Endodermal cell (in vitro differentiated cells): ENCODE measurements around the gene ABCD1. TPM values are rescaled to one million over a fixed set of nuclear protein-coding genes. Genes with fewer than 3 reads are reported as not detected.

Experiments used
- DNase-seq: peaks from one replicate; pipeline ENCODE4 v3.0.0-alpha.2; 2017
- H3K27ac ChIP-seq: 2 replicates; pipeline ENCODE4 v1.5.1; 2013; ENCODE audit warnings: mild to moderate bottlenecking, low read depth, low read length, moderate library complexity
- H3K27me3 ChIP-seq: 2 replicates; pipeline ENCODE4 v1.6.1; 2013; ENCODE audit warnings: mild to moderate bottlenecking, low read length, moderate library complexity; ENCODE audit not compliant: insufficient read depth, control insufficient read depth, poor library complexity, severe bottlenecking
- H3K36me3 ChIP-seq: 2 replicates; pipeline ENCODE4 v1.7.0; 2013; ENCODE audit warnings: mild to moderate bottlenecking, low read length, moderate library complexity; ENCODE audit not compliant: control insufficient read depth, insufficient read depth
- H3K4me1 ChIP-seq: one replicate; pipeline ENCODE4 v1.7.0; 2013; ENCODE audit warnings: low read length; ENCODE audit not compliant: control insufficient read depth, insufficient read depth
- H3K4me3 ChIP-seq: 2 replicates; pipeline ENCODE4 v1.5.1; 2013; ENCODE audit warnings: mild to moderate bottlenecking, low read length, moderate library complexity
- H3K9ac ChIP-seq: 2 replicates; pipeline ENCODE4 v1.6.1; 2013; ENCODE audit warnings: mild to moderate bottlenecking, low read length, moderate library complexity; ENCODE audit not compliant: poor library complexity, severe bottlenecking; ENCODE audit errors: extremely low read depth
- H3K9me3 ChIP-seq: 2 replicates; pipeline ENCODE4 v1.6.1; 2013; ENCODE audit warnings: mild to moderate bottlenecking, low read length, moderate library complexity; ENCODE audit not compliant: control insufficient read depth
- H3K27ac Mint-ChIP-seq: 2 replicates; pipeline ENCODE4 v1.8.0; 2020; ENCODE audit warnings: mixed read lengths
- H3K27me3 Mint-ChIP-seq: 2 replicates; pipeline ENCODE4 v1.8.0; 2021; ENCODE audit warnings: mild to moderate bottlenecking, mixed read lengths; ENCODE audit not compliant: insufficient read depth
- H3K36me3 Mint-ChIP-seq: 2 replicates; pipeline ENCODE4 v1.8.0; 2020; ENCODE audit warnings: low read depth, mixed read lengths
- H3K4me1 Mint-ChIP-seq: 2 replicates; pipeline ENCODE4 v1.8.0; 2020; ENCODE audit warnings: mixed read lengths
- H3K4me3 Mint-ChIP-seq: 2 replicates; pipeline ENCODE4 v1.8.0; 2020; ENCODE audit warnings: mild to moderate bottlenecking, moderate library complexity, mixed read lengths
- H3K9me3 Mint-ChIP-seq: 2 replicates; pipeline ENCODE4 v1.8.0; 2020; ENCODE audit warnings: mild to moderate bottlenecking, mixed read lengths
- WGBS, 2 experiments: methylation state at CpG; one replicate each; pipeline versions ENCODE4 v1.1.5 to v1.1.7; 2013; ENCODE audit warnings: missing lambda C conversion rate in 2 of 2, mixed read lengths in 1 of 2; ENCODE audit not compliant: insufficient coverage in 1 of 2, insufficient read length in 1 of 2; 5-methylcytosine and 5-hydroxymethylcytosine counted together
- total RNA-seq, 2 donors: library from RNA; stranded (reverse); fragmentation: NEBNext Ultra II Directional in 1 of 2; extraction: Animal tissue kit (Norgen Biotek cat#: 25700) in 1 of 2; gene quantifications; 2 replicates in 1 of 2; 3 replicates in 1 of 2; pipeline ENCODE4 v1.2.1, GENCODE V29; 2021
- TF ChIP-seq, protein P1 (sequence below): fragments of 200-600 bp; sonication (generic); conservative IDR thresholded peaks from 2 replicates; pipeline ENCODE4 v1.5.0; 2021; ENCODE audit warnings: antibody characterized with exemption, mild to moderate bottlenecking

Gene ABCD1
- total RNA-seq, 2 donors from 2014 or later = 17.9 to 18.2 TPM

DNA sequence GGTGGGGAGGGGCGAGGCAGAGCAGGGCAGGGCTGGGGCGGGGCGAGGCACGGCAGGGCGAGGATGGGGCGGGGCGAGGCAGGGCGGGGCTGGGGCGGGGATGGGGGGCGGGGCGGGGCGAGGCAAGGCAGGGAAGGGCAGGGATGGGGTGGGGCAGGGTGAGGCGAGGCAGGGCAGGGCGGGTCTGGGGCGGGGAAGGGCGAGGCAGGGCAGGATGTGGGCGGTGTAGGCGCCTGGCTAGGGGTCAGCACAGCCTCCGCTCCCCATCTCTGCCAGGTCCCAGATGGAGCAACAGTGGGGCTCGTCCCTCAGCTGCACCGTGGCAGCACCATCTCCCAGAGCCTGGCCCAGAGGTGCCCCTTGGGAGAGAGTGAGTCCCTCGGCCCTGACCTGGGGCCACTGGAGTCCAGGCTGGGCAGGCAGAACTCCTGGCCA, 52.0 kb downstream of the ABCD1 start:
- Mint-ChIP-seq H3K27ac (no peak overlapping the region), H3K4me1 (no peaks in the 10 kb centered on the region), H3K36me3 (no peaks in the 10 kb centered on the region), H3K4me3 (no peak overlapping the region), H3K27me3 (no peaks in the 10 kb centered on the region), H3K9me3 (peaks cover 41% of the 10 kb centered on the region)
- H3K4me3 ChIP-seq = no peak overlapping the region
- H3K27me3 ChIP-seq = no peaks in the 10 kb centered on the region
- no peaks in the 10 kb centered on the region for H3K4me1 ChIP-seq
- H3K9ac ChIP-seq = no peak overlapping the region
- no peaks in the 10 kb centered on the region for H3K36me3 ChIP-seq
- 98% methylated on average over 9 of the region's 22 CpGs; no CpG with 5 or more reads in 1 of the 2 experiments for WGBS, 2 experiments
- no peaks in the 10 kb centered on the region for H3K9me3 ChIP-seq
- TF ChIP-seq, protein P1, sequence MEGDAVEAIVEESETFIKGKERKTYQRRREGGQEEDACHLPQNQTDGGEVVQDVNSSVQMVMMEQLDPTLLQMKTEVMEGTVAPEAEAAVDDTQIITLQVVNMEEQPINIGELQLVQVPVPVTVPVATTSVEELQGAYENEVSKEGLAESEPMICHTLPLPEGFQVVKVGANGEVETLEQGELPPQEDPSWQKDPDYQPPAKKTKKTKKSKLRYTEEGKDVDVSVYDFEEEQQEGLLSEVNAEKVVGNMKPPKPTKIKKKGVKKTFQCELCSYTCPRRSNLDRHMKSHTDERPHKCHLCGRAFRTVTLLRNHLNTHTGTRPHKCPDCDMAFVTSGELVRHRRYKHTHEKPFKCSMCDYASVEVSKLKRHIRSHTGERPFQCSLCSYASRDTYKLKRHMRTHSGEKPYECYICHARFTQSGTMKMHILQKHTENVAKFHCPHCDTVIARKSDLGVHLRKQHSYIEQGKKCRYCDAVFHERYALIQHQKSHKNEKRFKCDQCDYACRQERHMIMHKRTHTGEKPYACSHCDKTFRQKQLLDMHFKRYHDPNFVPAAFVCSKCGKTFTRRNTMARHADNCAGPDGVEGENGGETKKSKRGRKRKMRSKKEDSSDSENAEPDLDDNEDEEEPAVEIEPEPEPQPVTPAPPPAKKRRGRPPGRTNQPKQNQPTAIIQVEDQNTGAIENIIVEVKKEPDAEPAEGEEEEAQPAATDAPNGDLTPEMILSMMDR = no peak
- DNase-seq = no peak
- no peak overlapping the region for H3K27ac ChIP-seq

GRCh38 chrX:153777261-153778090, 52.8 kb downstream of the ABCD1 start:
- no peak for DNase-seq
- Histone ChIP-seq H3K4me1 (no peaks in the 10 kb centered on the region), H3K4me3 (no peak overlapping the region), H3K36me3 (no peaks in the 10 kb centered on the region), H3K27me3 (no peaks in the 10 kb centered on the region), H3K27ac (no peak overlapping the region), H3K9me3 (no peaks in the 10 kb centered on the region), H3K9ac (no peak overlapping the region)
- Mint-ChIP-seq H3K36me3 (no peaks in the 10 kb centered on the region), H3K27me3 (no peaks in the 10 kb centered on the region), H3K27ac (no peak overlapping the region), H3K4me3 (no peak overlapping the region), H3K9me3 (peaks cover 40% of the 10 kb centered on the region), H3K4me1 (no peaks in the 10 kb centered on the region)
- TF ChIP-seq, protein P1 = no peak
- 95 to 96% methylated on average over 14 to 33 of the region's 34 CpGs for WGBS, 2 experiments

DNA sequence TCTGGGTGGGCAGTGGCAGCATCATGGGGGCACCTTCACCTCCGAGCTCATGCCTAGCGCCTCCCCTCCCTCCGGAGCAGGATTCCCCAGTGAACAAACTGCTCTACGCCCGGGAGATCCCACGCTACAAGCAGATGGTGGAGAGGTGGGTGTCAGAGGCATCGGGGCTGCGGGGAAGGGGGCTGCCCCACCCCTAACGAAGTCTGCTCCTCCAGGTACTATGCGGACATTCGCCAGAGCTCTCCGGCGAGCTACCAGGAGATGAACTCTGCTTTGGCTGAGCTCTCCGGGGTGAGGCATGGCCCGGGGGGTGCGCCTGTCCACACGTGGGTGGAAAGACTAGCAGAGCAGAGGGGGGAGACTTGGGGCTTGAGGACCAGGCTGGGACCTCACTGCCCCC, 53.5 kb downstream of the ABCD1 start:
- no peaks in the 10 kb centered on the region for H3K27me3 ChIP-seq
- Mint-ChIP-seq H3K4me3 (no peak overlapping the region), H3K27me3 (no peaks in the 10 kb centered on the region), H3K27ac (no peak overlapping the region), H3K36me3 (no peaks in the 10 kb centered on the region), H3K9me3 (peaks cover 41% of the 10 kb centered on the region), H3K4me1 (no peaks in the 10 kb centered on the region)
- no peaks in the 10 kb centered on the region for H3K9me3 ChIP-seq
- no peak overlapping the region for H3K9ac ChIP-seq
- no peak overlapping the region for H3K4me3 ChIP-seq
- H3K36me3 ChIP-seq = no peaks in the 10 kb centered on the region
- 88 to 90% methylated on average over 2 to 17 of the region's 17 CpGs for WGBS, 2 experiments
- TF ChIP-seq, protein P1 = no peak
- H3K27ac ChIP-seq = no peak overlapping the region
- no peaks in the 10 kb centered on the region for H3K4me1 ChIP-seq
- DNase-seq = no peak
